ENCODE data around the gene MYCBP2.

MYCBP2 gene

DNA sequence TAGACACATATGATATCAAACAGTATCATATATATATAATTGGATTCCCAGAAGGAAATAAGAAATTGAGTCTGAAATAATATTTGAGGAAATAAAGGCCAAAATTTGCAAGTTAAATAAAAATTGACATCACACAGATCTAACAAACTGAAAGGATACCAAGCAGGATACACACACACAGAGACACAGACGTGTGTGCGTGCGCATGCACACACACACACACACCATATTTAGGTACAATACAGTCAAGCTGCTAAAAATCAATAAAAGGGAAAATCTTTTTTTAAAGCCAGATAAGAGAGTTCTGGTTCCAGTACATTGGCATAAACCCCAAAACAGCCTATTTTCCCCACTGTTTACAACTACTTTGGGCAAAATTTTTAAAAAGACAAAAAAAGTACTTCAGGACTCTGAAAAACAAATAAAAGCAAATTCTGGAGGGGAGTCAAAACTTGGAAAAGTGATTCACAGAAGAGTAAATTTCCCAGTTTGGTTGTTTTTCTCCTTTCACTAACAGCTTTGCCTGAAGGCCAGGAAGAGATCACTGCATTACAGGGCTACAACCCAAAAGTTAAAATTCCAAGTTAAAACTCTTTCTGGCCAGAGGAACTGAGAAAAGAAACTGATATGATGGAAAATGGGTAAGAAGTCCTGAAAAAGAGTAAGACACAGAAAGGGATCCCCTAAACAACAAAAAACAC lies 16.2 kb downstream of the MYCBP2 start (continued):
- TF ChIP-seq, protein P1, sequence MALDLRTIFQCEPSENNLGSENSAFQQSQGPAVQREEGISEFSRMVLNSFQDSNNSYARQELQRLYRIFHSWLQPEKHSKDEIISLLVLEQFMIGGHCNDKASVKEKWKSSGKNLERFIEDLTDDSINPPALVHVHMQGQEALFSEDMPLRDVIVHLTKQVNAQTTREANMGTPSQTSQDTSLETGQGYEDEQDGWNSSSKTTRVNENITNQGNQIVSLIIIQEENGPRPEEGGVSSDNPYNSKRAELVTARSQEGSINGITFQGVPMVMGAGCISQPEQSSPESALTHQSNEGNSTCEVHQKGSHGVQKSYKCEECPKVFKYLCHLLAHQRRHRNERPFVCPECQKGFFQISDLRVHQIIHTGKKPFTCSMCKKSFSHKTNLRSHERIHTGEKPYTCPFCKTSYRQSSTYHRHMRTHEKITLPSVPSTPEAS (tag by site-specific recombination; IDR thresholded peaks at IDR 0.05) = 0 out of 2 replicates have a peak, but pooled peaks have one; percentile 9
- TF ChIP-seq, protein P2, sequence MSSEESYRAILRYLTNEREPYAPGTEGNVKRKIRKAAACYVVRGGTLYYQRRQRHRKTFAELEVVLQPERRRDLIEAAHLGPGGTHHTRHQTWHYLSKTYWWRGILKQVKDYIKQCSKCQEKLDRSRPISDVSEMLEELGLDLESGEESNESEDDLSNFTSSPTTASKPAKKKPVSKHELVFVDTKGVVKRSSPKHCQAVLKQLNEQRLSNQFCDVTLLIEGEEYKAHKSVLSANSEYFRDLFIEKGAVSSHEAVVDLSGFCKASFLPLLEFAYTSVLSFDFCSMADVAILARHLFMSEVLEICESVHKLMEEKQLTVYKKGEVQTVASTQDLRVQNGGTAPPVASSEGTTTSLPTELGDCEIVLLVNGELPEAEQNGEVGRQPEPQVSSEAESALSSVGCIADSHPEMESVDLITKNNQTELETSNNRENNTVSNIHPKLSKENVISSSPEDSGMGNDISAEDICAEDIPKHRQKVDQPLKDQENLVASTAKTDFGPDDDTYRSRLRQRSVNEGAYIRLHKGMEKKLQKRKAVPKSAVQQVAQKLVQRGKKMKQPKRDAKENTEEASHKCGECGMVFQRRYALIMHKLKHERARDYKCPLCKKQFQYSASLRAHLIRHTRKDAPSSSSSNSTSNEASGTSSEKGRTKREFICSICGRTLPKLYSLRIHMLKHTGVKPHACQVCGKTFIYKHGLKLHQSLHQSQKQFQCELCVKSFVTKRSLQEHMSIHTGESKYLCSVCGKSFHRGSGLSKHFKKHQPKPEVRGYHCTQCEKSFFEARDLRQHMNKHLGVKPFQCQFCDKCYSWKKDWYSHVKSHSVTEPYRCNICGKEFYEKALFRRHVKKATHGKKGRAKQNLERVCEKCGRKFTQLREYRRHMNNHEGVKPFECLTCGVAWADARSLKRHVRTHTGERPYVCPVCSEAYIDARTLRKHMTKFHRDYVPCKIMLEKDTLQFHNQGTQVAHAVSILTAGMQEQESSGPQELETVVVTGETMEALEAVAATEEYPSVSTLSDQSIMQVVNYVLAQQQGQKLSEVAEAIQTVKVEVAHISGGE (tag by site-specific recombination; conservative IDR thresholded peaks at IDR 0.05; ENCODE audit: low read depth) = no peak
- no peak for TF ChIP-seq ZNF311 (tag by site-specific recombination; IDR thresholded peaks at IDR 0.05; ENCODE audit: borderline replicate concordance)
- TF ChIP-seq ZNF473 (tag by site-specific recombination; IDR thresholded peaks at IDR 0.05) = no peak

GRCh38 chr13:77310161-77310560 lies 16.7 kb downstream of the MYCBP2 start:
- H3K4me1 ChIP-seq (ENCODE audit: control insufficient read depth, insufficient read depth, low read length) = peaks cover 5% of the 10 kb centered on the region; the same call in 1 of the 2 replicates
- CTCF ChIA-PET = interaction anchor here (1.0 kb wide), 1 partner anchor 168 kb away, joined by 3 read pairs; no protein-coding TSS in a partner anchor
- POLR2A ChIA-PET = no interaction called here

DNA sequence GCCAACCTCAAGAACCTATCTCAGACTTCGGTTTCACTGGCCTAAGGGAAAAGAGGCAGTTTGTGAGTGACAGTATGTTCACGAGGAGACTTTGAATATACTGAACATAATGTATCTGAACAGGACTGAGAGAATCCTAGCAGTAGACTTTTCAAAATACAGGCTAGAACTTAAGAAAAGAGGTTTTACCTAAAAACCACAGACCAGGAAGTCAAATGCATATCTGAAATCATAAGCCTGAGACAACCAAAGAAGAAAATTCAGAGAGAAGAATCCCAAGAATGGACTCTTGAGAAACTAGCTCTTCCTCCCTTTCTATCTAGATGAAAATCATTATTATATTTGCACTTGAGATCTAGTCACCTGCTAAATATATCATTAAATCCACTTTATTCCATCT lies 17.6 kb downstream of the MYCBP2 start:
- ChIA-PET POLR2A (no interaction called here), CTCF (interaction anchor here (1.2 kb wide), 1 partner anchor 8 kb away, joined by 4 read pairs; no protein-coding TSS in a partner anchor)
- Histone ChIP-seq H3K27ac (ENCODE audit: extremely low read depth, low read depth, low read length) (no peak overlapping the region), H3K4me3 (ENCODE audit: low read depth, low read length) (no peak overlapping the region), H3K4me1 (ENCODE audit: control insufficient read depth, insufficient read depth, low read length) (peaks cover 5% of the 10 kb centered on the region; the same call in 1 of the 2 replicates), H3K9me3 (ENCODE audit: control insufficient read depth, insufficient read depth, low read depth, low read length) (no peaks in the 10 kb centered on the region), H3K36me3 (ENCODE audit: control insufficient read depth in 2 of 2, insufficient read depth in 1 of 2, low read length in 2 of 2) (no peaks in the 10 kb centered on the region)
- TF ChIP-seq ZNF621 (tag by site-specific recombination; IDR thresholded peaks at IDR 0.05) = no peak
- TF ChIP-seq, protein P3, sequence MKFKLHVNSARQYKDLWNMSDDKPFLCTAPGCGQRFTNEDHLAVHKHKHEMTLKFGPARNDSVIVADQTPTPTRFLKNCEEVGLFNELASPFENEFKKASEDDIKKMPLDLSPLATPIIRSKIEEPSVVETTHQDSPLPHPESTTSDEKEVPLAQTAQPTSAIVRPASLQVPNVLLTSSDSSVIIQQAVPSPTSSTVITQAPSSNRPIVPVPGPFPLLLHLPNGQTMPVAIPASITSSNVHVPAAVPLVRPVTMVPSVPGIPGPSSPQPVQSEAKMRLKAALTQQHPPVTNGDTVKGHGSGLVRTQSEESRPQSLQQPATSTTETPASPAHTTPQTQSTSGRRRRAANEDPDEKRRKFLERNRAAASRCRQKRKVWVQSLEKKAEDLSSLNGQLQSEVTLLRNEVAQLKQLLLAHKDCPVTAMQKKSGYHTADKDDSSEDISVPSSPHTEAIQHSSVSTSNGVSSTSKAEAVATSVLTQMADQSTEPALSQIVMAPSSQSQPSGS (tag by site-specific recombination; IDR thresholded peaks at IDR 0.05; ENCODE audit: low read depth) = no peak
- no peak for TF ChIP-seq ZNF654 (tag by site-specific recombination; IDR thresholded peaks at IDR 0.05; ENCODE audit: low read depth)
- TF ChIP-seq ZNF837 (tag by site-specific recombination; IDR thresholded peaks at IDR 0.05) = no peak
- no peak for TF ChIP-seq MYNN (tag by site-specific recombination; IDR thresholded peaks at IDR 0.05; ENCODE audit: borderline replicate concordance)
- TF ChIP-seq ZNF830 (tag by site-specific recombination; IDR thresholded peaks at IDR 0.05; ENCODE audit: low read depth) = no peak
- TF ChIP-seq, protein P4, sequence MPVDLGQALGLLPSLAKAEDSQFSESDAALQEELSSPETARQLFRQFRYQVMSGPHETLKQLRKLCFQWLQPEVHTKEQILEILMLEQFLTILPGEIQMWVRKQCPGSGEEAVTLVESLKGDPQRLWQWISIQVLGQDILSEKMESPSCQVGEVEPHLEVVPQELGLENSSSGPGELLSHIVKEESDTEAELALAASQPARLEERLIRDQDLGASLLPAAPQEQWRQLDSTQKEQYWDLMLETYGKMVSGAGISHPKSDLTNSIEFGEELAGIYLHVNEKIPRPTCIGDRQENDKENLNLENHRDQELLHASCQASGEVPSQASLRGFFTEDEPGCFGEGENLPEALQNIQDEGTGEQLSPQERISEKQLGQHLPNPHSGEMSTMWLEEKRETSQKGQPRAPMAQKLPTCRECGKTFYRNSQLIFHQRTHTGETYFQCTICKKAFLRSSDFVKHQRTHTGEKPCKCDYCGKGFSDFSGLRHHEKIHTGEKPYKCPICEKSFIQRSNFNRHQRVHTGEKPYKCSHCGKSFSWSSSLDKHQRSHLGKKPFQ (tag by site-specific recombination; IDR thresholded peaks at IDR 0.05) = no peak
- TF ChIP-seq KLF1 (tag by site-specific recombination; IDR thresholded peaks at IDR 0.05) = no peak
- no peak for TF ChIP-seq ZNF211 (tag by site-specific recombination; IDR thresholded peaks at IDR 0.05; ENCODE audit: low read depth)
- TF ChIP-seq ZNF155 (tag by site-specific recombination; IDR thresholded peaks at IDR 0.05) = no peak
- no peak for TF ChIP-seq ZBTB21 (tag by site-specific recombination; IDR thresholded peaks at IDR 0.05)
- TF ChIP-seq ZNF184 (tag by site-specific recombination; IDR thresholded peaks at IDR 0.05) = no peak
- no peak for TF ChIP-seq ZNF571 (tag by site-specific recombination; IDR thresholded peaks at IDR 0.05)
- TF ChIP-seq TCF7L2 (IDR thresholded peaks at IDR 0.05; ENCODE audit: borderline replicate concordance, low read depth, low read length) = no peak
- TF ChIP-seq ZNF174 (tag by site-specific recombination; IDR thresholded peaks at IDR 0.05) = no peak
- TF ChIP-seq ZNF23 (tag by site-specific recombination; IDR thresholded peaks at IDR 0.05; ENCODE audit: borderline replicate concordance) = no peak
- no peak for TF ChIP-seq ZNF521 (tag by site-specific recombination; IDR thresholded peaks at IDR 0.05)

More at GRCh38 chr13:77310161-77310560, 16.7 kb downstream of the MYCBP2 start:
- no peaks in the 10 kb centered on the region for H3K36me3 ChIP-seq (ENCODE audit: control insufficient read depth in 2 of 2, insufficient read depth in 1 of 2, low read length in 2 of 2)
- no peak overlapping the region for H3K27ac ChIP-seq (ENCODE audit: extremely low read depth, low read depth, low read length)
- TF ChIP-seq ZNF791 (tag by site-specific recombination; IDR thresholded peaks at IDR 0.05) = no peak
- no peak for TF ChIP-seq ZNF324 (tag by site-specific recombination; IDR thresholded peaks at IDR 0.05)
- H3K4me3 ChIP-seq (ENCODE audit: low read depth, low read length) = no peak overlapping the region
- H3K9me3 ChIP-seq (ENCODE audit: control insufficient read depth, insufficient read depth, low read depth, low read length) = no peaks in the 10 kb centered on the region

Data from HEK293 (cell line).